Right renal pelvis (tissue), 4 donors: Measurements from ENCODE around the gene COBL. TPM values are rescaled to one million over a fixed set of nuclear protein-coding genes. Genes with fewer than 3 reads are reported as not detected.

Experiments
- DNase-seq, 4 donors: peaks; one replicate each; pipeline ENCODE4 v3.0.0-alpha.2; 2013; ENCODE audit warnings: low read depth in 4 of 4, low spot score in 3 of 4, missing footprints in 1 of 4
- polyA plus RNA-seq, 4 donors: library from polyadenylated mRNA; unstranded; fragments of 120-200 nt; gene quantifications; one replicate each; pipeline ENCODE4 v1.2.1, GENCODE V29; 2013; ENCODE audit not compliant: insufficient read length in 4 of 4

COBL gene
- polyA plus RNA-seq, 4 donors, result 16.3 to 20.7 (median 17.1) TPM

DNA sequence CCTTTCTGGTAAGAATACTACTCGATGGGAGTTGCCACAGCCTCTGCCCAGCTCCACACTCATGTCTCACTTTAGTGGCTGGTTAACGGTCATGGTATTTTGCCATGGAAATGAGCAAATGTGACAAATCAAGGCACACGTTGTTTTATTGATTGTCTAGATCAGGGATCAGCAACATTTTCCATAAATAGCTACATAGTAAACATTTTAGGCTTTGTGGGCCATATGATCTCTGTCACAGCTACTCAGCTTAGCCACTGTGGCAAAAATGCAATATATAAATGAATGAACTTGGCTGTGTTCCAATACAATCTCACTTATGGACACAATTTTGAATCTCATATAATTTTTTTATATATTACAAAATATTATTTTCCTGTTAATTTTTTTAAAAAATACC lies 76.9 kb downstream of the COBL start:
- no peak for DNase-seq

- no peak for DNase-seq
Measured at GRCh38 chr7:51238981-51239495, 77.6 kb downstream of the COBL start.

DNA sequence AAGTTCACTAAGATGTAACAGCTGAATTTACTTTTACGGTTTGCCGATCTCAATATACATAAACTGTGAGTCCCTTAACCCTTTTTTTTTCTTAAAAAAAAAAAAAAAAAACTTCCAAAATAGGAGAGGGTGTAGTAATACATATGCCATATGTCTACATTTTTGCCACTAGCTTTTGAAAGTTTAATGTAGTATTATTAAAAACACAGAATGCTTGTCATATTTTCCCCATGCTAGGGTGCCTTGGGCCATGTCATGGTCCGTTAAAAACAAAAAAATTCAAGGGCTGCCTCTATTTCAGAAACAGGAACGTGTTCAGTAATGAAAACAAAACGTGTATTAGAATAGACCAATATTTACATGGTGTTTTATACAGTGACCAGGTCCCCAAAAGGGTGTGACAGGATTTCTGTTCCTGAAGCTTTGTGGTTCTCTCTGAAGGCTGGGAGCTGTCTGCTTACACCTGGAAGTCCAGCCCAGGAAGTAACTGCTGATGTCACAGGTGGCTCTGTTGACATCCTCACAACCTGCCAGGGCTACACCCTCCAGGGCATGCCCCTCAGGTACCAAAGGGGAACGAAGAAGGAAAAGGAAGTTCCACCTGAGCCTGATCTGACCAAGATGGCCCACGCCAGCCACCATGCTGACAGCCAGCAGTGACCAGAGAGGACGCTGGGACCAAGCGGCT lies 79.0 kb downstream of the COBL start:
- no peak for DNase-seq

GRCh38 chr7:51236470-51237132 lies 80.0 kb downstream of the COBL start:
- DNase-seq, result no peak

DNA sequence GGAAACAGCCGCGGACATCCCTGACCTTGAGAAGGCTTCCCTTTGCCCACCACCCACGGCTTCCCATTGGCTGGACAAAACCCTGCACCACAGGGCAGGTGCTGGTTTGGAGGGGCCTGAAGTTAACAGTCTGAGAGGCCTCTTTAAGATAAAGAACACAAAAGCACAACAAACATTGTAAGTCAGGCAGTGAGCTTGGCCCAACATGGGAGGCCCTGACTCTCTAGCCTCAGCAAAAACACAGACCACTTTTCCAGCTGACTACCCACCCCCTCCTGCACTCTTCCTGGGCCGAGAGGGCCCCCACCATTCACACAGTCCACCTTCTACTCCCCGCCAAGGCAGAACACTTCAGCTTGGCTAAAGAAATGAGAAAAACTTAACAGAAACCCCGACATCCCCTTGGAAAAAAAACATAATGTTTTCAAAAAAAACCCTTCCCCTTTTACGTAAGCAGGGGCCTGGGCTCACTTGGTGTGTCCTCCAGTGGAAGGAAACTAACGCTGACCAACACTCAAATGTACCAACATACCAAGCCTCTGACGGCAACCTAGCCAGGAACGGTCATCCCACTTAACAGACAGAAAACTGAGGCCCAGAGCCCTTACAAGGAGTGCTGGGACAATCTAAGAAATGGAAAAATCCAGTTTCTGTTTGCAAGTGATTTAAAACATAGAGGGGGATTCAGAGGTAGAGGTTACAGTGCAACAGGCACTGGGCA lies 80.9 kb downstream of the COBL start:
- DNase-seq, result no peak

- no peak for DNase-seq
Measured at GRCh38 chr7:51234609-51235308, 81.8 kb downstream of the COBL start.

- DNase-seq, result no peak
Measured at GRCh38 chr7:51234139-51234538, 82.5 kb downstream of the COBL start.

GRCh38 chr7:51233374-51233773 lies 83.2 kb downstream of the COBL start:
- no peak for DNase-seq

DNA sequence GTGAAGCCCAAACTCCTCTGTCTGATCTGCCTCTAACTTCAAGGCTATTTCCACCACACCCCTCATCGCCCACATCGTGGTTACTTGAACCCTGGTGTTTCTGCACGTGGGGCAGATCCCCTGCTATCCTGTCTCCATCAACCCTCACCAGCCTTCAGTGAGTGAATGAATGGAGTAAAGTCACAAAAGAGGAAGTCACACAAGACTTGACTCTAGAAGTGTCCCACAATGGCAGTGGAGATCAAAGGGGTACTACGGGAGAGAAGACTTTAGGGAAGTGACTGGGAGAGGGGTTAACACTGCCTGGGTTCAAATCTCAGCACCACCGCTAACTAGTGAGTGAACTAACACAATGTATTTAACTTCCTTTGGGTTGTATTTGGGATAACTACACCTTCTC lies 85.9 kb downstream of the COBL start:
- DNase-seq, result no peak

- no peak for DNase-seq
Measured at GRCh38 chr7:51230324-51230625, 86.3 kb downstream of the COBL start.

GRCh38 chr7:51229620-51230323 lies 86.8 kb downstream of the COBL start:
- no peak for DNase-seq

- peak in 1 of 4 donors; percentile 11 for DNase-seq
Measured at GRCh38 chr7:51229106-51229537, 87.5 kb downstream of the COBL start.

GRCh38 chr7:51228386-51228958 lies 88.1 kb downstream of the COBL start:
- no peak for DNase-seq

GRCh38 chr7:51227861-51228260 lies 88.7 kb downstream of the COBL start:
- DNase-seq, result no peak

GRCh38 chr7:51226916-51227535 lies 89.6 kb downstream of the COBL start:
- DNase-seq, result no peak

DNA sequence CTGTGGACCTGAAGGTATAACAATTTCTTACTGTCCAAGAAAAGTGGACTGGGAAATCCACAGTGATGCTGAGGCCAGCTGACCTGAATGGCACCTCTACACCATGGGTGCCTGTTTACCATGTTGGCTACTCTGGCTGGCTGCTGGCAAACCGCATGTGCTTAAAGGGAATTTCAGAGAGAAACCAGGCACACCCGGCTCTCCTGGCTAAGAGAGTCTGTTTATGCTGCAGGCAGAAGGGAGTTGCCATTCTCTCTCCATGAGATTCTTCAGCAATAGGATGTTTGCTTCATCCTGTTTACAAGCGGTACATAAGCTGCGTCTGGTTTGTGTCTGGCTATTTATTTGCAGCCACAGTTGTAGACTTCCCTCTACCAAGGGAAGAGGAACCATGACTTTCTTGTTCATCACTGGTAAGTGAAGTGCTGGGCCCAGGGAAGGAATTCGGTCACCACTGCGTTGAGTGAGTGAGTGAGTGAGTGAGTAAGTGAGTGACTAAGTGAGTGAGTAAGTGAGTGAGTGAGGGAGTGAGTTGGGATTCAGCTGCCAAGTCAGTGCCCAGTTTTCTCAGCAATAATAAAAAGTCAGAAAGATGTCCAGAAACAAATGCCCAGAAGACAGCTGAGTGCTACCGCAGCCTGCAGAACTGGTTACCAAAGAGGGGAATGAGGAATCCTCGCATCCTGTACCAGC lies 90.4 kb downstream of the COBL start:
- no peak for DNase-seq

- no peak for DNase-seq
Measured at GRCh38 chr7:51224811-51225595, 91.6 kb downstream of the COBL start.

- DNase-seq, result no peak
Measured at GRCh38 chr7:51223505-51223904, 93.1 kb downstream of the COBL start.
